Measurements from ENCODE around the gene HEATR1.
A peak's percentile ranks its signal among the peaks of the same experiment; 100 is the strongest.

HEATR1 gene

DNA sequence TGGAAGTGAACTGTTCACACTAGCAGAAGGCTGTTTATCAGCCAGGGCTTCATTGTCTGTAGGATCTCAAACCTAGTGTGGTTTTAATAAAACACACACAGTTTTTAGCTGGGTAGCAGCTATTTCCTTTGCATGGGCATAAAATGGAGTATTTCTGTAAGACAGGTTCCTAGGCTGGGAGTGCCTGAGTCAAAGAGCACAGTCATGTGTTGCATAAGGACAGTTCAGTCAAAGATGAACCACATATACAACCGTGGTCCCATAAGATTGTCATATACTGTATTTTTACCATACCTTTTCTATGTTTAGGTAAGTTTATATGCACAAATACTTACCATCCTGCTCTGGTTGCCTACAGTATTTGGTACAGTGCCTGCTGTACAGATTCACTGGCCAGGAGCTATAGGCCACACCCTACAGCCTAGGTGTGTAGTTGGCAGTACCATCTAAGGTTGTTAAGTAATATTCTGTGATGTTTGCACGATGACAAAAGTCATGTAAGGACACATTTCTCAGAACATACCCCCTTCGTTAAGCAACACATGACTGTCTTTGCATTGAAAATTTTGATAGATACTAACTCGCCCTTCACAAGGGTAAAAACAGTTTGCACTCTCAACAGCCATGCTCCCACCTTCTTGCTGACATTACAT, 63.4 kb downstream of the HEATR1 start:
- DNase-seq: no peak

- DNase-seq: no peak
These were observed 67.8 kb downstream of the HEATR1 start for GRCh38 chr1:236536540-236536939.

DNA sequence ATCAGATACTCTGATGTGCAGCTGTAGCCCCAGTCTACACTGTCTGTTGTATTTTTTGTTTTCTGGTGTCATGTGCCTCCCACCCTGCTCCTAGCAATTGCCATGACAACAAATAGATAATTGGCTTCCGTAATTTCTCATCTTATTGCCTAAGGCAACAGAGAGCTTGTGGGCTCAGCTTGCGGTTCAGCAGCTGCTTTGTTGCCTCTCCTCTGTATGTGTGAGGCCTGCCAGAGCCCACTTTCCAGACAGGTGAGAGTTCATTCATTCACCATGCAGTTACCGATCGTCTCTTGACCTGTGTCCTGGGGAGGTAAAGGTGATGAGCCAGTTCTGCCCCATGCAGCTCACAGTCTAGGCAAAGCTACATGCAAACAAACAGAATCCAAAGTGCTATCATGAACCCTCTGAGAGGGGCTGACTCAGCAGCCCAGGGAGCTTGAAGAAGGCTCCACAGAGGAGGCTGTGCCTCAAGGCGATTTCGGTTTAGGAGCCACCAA, 68.6 kb downstream of the HEATR1 start:
- peak; percentile 18 for DNase-seq

- DNase-seq: no peak
These were observed 69.1 kb downstream of the HEATR1 start for GRCh38 chr1:236535190-236535589.

- DNase-seq: no peak
These were observed 70.1 kb downstream of the HEATR1 start for GRCh38 chr1:236534151-236534651.

- no peak for DNase-seq
These were observed 71.5 kb downstream of the HEATR1 start for GRCh38 chr1:236532850-236533249.

- DNase-seq: no peak
These were observed 73.4 kb downstream of the HEATR1 start for GRCh38 chr1:236530959-236531358.

- DNase-seq: no peak
These were observed 74.0 kb downstream of the HEATR1 start for GRCh38 chr1:236530286-236530685.

- DNase-seq: no peak
These were observed 78.2 kb downstream of the HEATR1 start for GRCh38 chr1:236526079-236526478.

GRCh38 chr1:236524895-236525184, 79.5 kb downstream of the HEATR1 start:
- no peak for DNase-seq

DNA sequence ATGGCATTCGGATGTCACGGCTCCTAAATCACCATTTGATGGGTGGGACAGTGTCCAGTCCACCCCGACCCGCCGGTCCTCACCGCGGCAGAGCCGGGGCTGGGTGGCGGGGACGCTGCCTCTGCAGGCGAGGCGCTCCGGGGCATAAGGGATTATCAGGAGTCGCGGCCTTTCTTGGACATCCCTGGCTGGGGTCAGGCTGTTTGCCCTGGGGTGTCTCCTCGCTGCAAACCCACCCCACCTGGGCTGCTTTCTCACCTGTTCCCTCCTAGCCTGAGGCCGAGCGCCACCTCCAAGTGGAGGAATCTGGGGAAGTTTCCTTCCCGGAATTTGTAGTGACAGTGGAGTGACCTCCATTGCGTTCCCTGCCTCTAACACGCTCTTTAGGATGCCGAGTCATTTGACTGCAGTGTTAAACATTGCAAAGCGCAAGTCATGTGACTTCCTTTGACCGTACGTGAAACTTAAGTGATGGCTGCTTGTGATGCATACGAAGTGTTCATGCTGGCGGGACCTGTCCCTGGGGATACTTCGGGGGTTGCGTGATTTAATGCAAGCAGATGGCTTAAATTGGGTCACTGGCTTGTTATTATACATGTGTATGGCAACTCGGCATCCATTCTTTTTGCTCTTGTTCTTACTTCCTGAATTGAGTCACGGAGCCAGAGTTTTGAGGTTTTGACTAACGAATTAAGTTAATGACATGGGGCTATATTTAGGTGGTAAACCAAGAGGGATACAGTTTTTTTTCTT, 80.0 kb downstream of the HEATR1 start:
- peak; percentile 82 for DNase-seq

- DNase-seq: peak; percentile 93
These were observed 80.6 kb downstream of the HEATR1 start, which contains the start of gene LGALS8 for GRCh38 chr1:236523704-236524141. Gene LGALS8, plus strand, starts transcription at chr1:236523982. Its CDS starts 2,089 bp downstream, at chr1:236526071.

- DNase-seq: no peak
These were observed 81.2 kb downstream of the HEATR1 start for GRCh38 chr1:236522937-236523703.

DNA sequence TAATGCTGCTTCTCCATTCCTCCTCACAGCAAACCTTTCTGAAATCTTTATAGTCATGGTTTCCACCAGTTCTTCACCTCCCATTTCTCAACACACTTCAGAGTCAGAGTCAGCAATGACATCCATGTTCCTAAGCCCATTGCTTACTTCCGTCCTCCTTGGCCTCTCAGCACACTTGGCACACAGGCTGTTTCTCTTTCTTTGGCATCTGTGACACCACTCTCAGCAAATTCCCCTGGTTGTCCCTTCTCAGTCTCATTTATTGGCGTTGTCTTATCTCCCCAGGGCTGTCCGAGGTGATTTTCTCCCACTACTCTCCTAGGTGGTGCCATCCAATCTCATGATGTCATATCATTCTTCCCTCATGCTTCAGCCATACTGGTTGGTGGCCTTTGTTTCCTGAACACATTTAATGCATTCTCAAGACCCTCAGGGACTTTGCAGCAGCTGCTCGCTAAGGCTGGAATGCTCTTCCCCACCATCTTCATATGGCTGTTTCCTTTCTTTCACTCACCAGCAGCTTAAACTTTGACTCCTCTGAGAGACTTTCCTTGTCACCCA, 83.8 kb downstream of the HEATR1 start:
- DNase-seq: peak; percentile 11

- no peak for DNase-seq
These were observed 86.0 kb downstream of the HEATR1 start for GRCh38 chr1:236518322-236518721.

GRCh38 chr1:236516929-236517704, 87.2 kb downstream of the HEATR1 start:
- DNase-seq: no peak

DNA sequence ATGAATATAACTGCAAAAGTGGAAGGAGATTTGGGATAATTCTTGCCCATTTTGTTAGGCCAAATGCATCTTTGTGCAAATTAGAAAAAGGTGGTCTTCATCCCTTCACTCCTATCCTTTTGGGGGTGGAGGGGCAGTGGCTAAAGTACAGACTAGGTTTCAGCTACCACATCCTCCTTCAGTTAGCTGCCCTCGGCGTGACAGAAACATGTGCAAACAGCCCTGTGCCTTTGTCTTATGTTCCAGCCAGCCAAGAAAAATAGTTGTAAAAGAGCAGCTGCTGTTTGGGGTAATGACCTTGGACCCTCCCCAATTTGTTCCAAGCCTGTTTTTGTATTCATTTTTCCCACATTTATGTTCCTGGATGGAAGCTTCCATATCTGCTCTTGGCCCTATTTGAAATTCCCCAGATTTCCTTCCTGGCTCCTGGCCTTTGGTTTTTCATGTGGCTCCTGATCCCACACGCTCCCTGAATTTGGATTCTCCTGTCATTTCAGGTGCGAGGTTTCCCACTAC, 88.8 kb downstream of the HEATR1 start:
- no peak for DNase-seq

GRCh38 chr1:236514703-236515442, 89.4 kb downstream of the HEATR1 start:
- DNase-seq: no peak

DNA sequence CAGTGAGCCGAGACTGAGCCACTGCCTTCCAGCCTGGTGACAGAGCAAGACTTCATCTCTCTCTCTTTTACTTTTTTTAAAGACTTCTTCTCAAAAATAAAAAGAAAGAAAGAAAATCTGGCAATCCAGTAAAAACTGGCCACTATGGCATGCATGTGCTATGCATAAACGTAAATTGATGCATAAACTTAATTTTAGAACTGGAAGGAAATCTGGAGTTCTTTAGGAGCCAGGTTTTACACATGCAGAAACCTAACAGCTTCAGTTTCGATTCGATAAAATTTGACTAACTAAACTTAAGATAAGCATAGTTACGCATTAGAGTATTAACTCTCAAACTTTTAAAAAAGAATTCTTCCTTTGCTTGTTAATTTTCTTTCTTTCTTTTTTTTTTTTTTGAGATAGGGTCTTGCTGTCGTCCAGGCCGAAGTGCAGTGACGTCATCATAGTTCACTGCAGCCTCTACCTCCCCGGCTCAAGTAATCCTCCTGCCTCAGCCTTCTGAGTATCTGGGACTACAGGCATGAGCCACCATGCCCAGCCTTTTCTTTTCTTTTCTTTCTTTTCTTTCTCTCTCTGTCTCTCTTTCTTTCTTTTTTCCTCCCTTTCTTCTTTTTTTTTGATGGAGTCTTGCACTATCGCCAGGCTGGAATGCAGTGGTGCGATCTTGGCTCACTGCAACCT, 92.4 kb downstream of the HEATR1 start:
- no peak for DNase-seq

DNA sequence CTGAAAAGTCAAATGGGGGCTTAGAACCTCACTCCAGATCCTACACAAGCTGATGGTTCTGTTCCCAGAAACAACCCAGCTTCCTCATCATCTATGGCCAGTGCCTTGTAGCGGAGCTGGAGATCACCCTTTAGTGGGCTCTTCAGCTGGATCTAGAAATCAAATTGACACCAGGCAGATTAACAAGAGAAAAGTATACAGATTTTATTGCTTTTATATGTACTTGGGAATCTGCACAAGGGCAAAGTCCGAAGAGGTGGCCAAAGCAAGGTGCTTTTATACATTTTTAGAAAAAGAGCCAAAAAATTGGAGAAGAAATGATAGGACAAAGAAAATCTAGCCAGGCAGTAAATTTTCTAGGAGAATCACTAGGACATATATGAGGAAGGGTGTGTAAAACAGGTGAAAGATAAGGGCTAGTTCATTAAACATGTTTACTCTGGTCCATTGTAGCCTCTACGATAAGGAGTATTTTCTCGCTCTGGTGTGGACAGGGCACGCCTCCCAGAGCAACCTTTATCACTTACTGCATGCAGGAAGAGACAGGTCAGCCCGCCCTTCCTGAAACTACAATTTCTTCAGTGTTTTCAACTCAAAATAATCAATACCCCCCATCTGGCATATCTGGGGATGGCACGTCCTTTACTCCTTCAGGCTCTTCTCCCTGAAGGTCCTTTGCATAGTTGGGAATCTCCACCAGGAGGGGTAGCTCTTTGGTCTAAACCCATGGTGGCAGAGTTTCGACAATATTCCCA, 94.5 kb downstream of the HEATR1 start:
- no peak for DNase-seq
